ENCODE data around the gene MAB21L3. TPM values are rescaled to one million over a fixed set of nuclear protein-coding genes. Genes with fewer than 3 reads are reported as not detected.
"Not testable (repeated sequence)": the region's sequence is repeated elsewhere in the genome, so short reads cannot be mapped to it uniquely, and the experiment has no call there.

MAB21L3 gene
- total RNA-seq, 1 experiment from 2014 or later = 0.10 TPM

DNA sequence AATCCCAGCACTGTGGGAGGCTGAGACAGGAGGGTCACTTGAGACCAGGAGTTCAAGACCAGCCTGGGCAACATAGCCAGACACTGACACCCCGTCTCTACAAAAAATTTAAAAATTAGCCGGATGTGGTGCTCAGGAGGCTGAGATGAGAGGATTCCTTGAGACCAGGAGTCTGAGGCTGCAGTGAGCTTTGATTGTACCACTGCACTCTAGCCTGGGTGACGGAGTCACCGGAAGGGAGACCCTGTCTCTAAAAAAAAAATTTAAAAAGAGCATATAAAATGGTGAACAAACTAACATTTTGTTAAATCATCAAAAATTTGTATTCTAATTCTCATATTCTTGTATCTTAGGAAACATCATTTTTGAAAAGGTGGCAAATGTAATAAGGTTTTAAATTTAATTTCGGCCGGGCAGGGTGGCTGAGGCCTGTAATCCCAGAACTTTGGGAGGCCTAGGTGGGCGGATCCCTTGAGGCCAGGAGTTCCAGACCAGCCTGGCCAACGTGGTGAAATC lies 27.1 kb downstream of the MAB21L3 start:
- no peak for DNase-seq (ENCODE audit: low read depth)

DNA sequence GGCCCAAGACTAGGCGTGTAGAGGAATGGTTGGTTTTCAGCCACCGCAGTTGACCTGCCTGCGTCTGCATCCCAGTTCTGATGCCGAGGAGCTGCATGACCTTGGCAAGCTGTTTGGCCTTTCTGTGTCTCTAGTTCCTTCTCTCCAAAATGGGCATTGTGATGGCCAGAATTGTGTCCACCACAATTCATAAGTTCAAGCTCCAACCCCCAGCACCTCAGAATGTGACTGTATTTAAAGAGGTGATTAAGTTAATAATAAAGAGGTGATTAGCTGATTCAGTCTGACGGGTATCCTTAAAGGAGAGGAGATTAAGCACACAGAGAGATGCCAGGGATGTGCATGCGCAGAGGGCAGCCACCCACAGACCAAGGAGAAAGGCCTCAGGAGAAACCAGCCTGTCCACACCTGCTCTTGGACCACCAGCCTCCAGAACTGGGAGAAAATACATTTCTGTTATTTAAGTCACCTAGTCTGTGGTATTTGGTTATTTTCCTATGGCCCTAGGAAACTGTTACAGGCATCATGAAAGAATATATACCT lies 28.5 kb downstream of the MAB21L3 start:
- no peak for DNase-seq (ENCODE audit: low read depth)

- DNase-seq (ENCODE audit: low read depth) = no peak
These were observed 33.0 kb downstream of the MAB21L3 start for GRCh38 chr1:116144151-116144550.

- DNase-seq (ENCODE audit: low read depth) = not testable (repeated sequence)
These were observed 35.4 kb downstream of the MAB21L3 start for GRCh38 chr1:116146447-116147113.

GRCh38 chr1:116147114-116147510 lies 35.9 kb downstream of the MAB21L3 start:
- no peak for DNase-seq (ENCODE audit: low read depth)

DNA sequence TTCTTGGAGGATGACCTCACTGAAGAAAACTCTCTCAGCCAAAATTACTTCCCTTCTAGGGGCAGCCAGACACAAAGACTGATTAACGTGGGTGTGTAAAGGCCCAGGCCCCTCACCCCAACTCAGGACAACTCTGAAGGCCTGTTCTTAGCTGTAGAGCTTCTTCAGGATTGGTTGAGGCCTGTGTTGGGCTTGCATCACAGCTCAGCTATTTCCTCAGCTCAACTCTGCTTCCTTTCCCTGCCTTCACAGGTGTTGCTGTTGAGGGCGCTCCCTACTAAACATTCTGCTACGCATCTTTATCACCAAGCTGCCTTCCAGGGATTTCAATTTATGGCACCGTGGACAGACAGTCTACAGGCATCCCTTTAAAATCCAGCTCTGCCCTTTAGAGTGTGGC lies 36.8 kb downstream of the MAB21L3 start:
- DNase-seq (ENCODE audit: low read depth) = no peak

DNA sequence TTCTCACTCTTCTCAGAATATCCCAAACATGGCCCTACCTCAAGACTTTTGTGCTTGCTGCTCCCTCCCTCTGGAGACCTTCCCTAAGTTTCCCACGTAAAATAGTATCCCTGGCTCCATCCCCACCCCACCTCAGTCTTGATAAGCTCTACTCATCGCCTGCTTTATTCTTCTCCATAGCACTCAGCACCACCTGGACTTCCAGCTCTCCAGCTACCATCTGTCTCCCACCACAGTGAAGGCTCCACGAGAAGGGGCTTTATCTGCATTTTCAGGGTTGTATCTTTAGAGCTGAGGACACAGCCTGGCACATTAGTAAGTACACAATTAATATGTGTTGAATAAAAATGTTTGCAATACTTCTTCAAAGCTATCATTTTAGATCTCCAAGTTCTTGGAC lies 37.8 kb downstream of the MAB21L3 start:
- no peak for DNase-seq (ENCODE audit: low read depth)

DNA sequence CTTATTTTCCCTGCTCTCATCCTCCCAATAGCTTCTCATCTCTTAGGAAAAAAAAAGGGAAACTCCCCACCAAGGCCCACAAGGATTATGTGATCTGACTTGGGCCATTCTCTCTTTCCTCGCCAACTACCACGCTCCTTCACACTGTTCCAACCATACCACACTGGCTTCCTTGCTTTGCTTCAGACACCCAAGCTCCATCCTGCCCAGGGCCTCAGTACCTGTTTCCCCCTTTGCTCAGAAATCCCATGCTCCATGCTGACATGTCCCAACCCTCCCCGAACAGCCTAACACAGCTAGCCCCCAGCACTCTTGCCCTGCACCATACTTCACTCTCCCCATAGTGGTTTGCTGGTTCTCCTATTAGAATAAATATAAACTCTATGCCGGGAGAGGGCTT lies 39.2 kb downstream of the MAB21L3 start:
- no peak for DNase-seq (ENCODE audit: low read depth)

GRCh38 chr1:116151739-116152576 lies 40.8 kb downstream of the MAB21L3 start:
- peak; percentile 75 for DNase-seq (ENCODE audit: low read depth)

DNA sequence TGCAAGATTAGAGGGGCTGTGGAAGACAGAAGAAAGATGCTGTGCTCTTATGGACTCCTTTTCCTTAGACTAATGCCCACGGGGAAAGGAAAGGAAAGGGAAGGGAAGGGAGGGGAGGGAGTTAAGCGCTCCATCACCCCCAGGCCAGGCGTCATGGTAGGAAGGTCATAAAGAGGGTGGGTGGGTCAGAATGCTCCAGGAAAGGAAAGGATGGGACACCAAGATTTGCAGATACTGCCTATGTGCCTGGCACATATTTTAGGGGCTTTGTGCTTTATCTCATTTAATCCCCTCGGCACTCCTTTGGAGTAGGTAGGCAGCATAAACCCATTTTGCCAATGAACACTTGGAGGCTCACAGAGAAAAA lies 41.4 kb downstream of the MAB21L3 start:
- DNase-seq (ENCODE audit: low read depth) = no peak

- DNase-seq (ENCODE audit: low read depth) = no peak
These were observed 41.9 kb downstream of the MAB21L3 start for GRCh38 chr1:116152950-116153691.

- no peak for DNase-seq (ENCODE audit: low read depth)
These were observed 42.5 kb downstream of the MAB21L3 start for GRCh38 chr1:116153692-116154031.

DNA sequence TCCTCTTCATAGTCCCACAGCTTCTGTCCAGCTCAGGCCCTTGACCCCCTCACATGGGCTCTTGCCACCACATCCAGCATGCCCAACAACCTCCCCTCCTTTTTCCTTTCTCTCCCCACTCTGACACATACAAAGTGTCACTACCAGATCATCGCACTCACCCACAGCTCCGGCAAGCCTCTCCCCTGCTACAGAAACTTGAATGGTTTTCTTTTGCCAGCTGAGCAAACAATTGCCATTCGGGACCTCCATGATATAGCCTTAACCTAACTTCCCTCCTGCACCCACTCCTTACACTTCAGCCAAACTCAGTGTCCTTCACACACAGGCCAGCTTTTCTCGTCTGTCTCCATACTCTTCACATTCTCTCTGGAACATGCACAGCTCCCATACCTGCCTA lies 43.3 kb downstream of the MAB21L3 start:
- DNase-seq (ENCODE audit: low read depth) = no peak

DNA sequence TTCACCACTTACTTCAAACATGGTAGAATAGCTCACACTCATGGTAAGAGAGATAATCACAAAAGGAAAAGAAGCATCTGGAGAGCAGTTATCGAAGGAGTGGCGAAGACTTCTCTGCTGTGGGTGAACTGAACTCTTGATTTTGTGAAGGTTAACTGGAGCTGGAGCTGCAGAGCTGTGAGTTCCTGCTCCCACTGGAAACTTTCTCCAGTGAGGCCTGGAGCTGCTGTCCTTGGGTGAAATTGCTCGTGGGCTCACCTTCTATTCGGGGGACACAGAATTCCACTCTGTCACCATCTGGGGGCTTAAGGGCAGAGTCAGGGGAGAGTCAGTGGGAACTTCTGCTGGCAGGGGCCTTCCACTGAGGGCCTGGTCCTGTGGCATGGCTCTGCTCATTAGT lies 45.9 kb downstream of the MAB21L3 start:
- no peak for DNase-seq (ENCODE audit: low read depth)

GRCh38 chr1:116159177-116159576 lies 48.0 kb downstream of the MAB21L3 start:
- DNase-seq (ENCODE audit: low read depth) = no peak

DNA sequence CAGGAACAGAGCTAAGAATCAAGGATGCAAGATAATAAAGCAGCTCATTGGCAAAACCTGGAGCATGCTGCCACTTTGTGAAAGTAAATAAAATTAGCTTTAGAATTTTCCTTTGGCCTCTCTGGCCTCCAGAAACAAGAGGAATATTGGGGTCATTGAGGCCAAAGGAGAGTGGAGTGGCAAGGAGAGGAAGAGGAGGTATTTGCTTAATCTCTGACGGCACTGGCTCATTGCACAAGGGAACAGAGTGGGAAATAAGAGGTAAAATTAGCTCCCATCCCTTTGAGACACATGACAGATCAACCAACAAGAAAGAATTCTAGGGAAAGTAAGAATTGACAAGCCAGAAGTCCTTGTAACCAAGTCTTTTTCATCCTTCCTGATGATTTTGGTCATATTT lies 48.4 kb downstream of the MAB21L3 start:
- no peak for DNase-seq (ENCODE audit: low read depth)

- no peak for DNase-seq (ENCODE audit: low read depth)
These were observed 50.2 kb downstream of the MAB21L3 start for GRCh38 chr1:116161390-116161789.

- DNase-seq (ENCODE audit: low read depth) = no peak
These were observed 50.7 kb downstream of the MAB21L3 start for GRCh38 chr1:116161877-116162390.

DNA sequence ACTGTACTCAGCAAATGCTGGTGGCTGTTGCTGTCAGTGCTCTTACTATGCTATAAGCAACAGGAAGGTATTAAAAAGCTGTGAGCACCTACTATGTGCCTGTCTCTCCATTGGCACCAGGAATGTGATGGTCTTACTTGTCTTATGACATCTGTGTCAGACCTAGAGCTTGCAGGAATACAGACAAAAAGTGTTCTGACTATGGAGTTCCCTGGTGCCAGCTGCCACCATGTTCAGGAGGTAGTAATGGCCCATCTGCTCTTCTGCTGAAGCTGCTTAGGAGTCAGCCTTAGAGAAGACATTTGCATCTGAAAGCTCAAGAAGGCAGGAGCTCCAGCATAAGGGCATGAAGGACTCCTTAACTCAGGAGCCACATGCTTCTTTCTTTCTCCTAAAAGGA lies 52.3 kb downstream of the MAB21L3 start:
- no peak for DNase-seq (ENCODE audit: low read depth)

DNA sequence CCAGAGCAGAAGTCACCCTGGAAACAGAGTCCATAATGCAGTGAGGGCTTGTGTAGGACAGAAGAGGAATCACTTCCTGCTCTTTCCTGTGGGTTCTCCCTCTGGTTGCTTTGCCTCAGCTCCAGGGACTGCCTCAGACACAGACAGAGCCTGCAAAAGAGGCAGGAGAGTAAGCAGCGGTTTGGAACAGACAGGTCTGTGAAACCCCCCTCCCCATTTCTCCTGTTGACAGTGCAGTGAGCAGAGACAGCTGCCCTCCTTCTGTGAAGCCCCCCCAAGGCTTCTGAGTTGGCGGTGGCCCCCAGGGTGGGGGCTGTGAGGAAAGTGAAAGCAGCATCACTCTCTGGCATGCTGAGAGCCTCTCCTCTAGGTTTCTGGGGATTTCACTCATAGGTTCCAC lies 53.0 kb downstream of the MAB21L3 start:
- peak; percentile 22 for DNase-seq (ENCODE audit: low read depth)

DNA sequence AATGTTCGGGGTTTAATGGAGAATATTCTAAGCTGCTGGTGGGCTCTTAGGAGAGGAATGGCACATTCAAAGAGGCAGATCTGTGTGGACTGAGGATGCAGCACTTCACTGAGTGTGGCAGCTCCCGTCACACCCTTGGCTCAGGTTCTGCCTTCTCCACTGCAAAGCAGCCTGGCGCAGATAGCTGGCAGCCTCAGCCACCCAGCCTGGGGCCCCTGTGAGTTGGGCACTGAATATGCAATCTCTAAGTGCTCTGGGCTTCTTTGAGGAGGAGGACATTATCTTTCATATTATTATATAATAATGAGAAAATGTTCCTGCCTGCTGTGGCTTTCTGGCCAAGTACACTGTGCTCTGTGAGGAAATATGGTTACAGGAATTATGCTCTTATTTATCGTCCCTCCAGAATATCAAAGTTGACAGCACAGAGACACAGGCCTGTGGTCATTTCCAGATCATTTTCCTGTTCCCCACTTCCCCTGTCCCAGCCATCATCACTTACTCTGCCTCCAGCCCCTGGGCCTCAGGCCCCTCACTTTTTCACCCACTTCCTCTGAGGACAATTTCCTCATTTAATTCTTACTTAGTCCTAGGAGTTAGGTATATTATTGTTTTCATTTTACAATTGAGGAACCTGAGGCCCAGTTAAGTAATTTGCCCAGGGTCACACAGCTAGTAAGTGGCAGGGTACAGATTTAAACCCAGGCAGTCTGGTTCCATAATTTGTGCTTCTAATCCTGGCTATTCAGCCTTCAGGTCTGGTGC lies 53.6 kb downstream of the MAB21L3 start:
- no peak for DNase-seq (ENCODE audit: low read depth)
